Measurements from ENCODE around the gene IMMP2L.
"Not testable (repeated sequence)": the region's sequence is repeated elsewhere in the genome, so short reads cannot be mapped to it uniquely, and the experiment has no call there.

Gene IMMP2L

GRCh38 chr7:111255576-111255975 lies 306.7 kb downstream of the IMMP2L start:
- no peaks in the 10 kb centered on the region for H3K27me3 ChIP-seq (ENCODE audit: low read length)
- no peak for TF ChIP-seq CTCF (IDR thresholded peaks at IDR 0.05; ENCODE audit: insufficient read depth, low read length, poor library complexity, severe bottlenecking)
- TF ChIP-seq EZH2phosphoT487 (conservative IDR thresholded peaks at IDR 0.05; ENCODE audit: low read length): no peak
- no peaks in the 10 kb centered on the region for H3K9me3 ChIP-seq (ENCODE audit: insufficient read depth, low read length)
- no peak overlapping the region for H3K4me3 ChIP-seq (ENCODE audit: insufficient read depth, low read length, poor library complexity, severe bottlenecking)
- H3F3A ChIP-seq (ENCODE audit: insufficient read depth): no peaks in the 10 kb centered on the region
- H3K9me2 ChIP-seq (replicated peaks; ENCODE audit: insufficient read depth, low read length): no peaks in the 10 kb centered on the region
- H4K20me1 ChIP-seq (ENCODE audit: low read depth, low read length): no peaks in the 10 kb centered on the region
- no peak overlapping the region for H3K27ac ChIP-seq (ENCODE audit: low read depth, low read length)
- H3K79me2 ChIP-seq (ENCODE audit: insufficient read depth, low read length): no peaks in the 10 kb centered on the region
- no peaks in the 10 kb centered on the region for H3K36me3 ChIP-seq (ENCODE audit: low read length)
- H3K4me2 ChIP-seq (ENCODE audit: low read depth, low read length, poor library complexity, severe bottlenecking): no peak overlapping the region
- no peak overlapping the region for H2AFZ ChIP-seq (ENCODE audit: low read depth, low read length, severe bottlenecking)
- no peak overlapping the region for H3K9ac ChIP-seq (ENCODE audit: low read length)

GRCh38 chr7:111251365-111251764 lies 310.9 kb downstream of the IMMP2L start:
- H3K9me2 ChIP-seq (replicated peaks; ENCODE audit: insufficient read depth, low read length): not testable (repeated sequence)

GRCh38 chr7:111249807-111250206 lies 312.5 kb downstream of the IMMP2L start:
- not testable (repeated sequence) for H3F3A ChIP-seq (ENCODE audit: insufficient read depth)

More at GRCh38 chr7:111251365-111251764, 310.9 kb downstream of the IMMP2L start:
- not testable (repeated sequence) for H3K9me3 ChIP-seq (ENCODE audit: insufficient read depth, low read length); H3F3A ChIP-seq (ENCODE audit: insufficient read depth); H3K79me2 ChIP-seq (ENCODE audit: insufficient read depth, low read length); H4K20me1 ChIP-seq (ENCODE audit: low read depth, low read length); H3K27ac ChIP-seq (ENCODE audit: low read depth, low read length); H3K36me3 ChIP-seq (ENCODE audit: low read length); H3K9ac ChIP-seq (ENCODE audit: low read length); H3K4me2 ChIP-seq (ENCODE audit: low read depth, low read length, poor library complexity, severe bottlenecking); H3K27me3 ChIP-seq (ENCODE audit: low read length); H2AFZ ChIP-seq (ENCODE audit: low read depth, low read length, severe bottlenecking); H3K4me3 ChIP-seq (ENCODE audit: insufficient read depth, low read length, poor library complexity, severe bottlenecking)

GRCh38 chr7:111242141-111242755 lies 320.0 kb downstream of the IMMP2L start:
- TF ChIP-seq CTCF (IDR thresholded peaks at IDR 0.05; ENCODE audit: insufficient read depth, low read length, poor library complexity, severe bottlenecking): no peak
- no peak for TF ChIP-seq EZH2phosphoT487 (conservative IDR thresholded peaks at IDR 0.05; ENCODE audit: low read length)
- no peak overlapping the region for H3K4me3 ChIP-seq (ENCODE audit: insufficient read depth, low read length, poor library complexity, severe bottlenecking)
- no peaks in the 10 kb centered on the region for H3K9me2 ChIP-seq (replicated peaks; ENCODE audit: insufficient read depth, low read length)
- no peak overlapping the region for H3K4me2 ChIP-seq (ENCODE audit: low read depth, low read length, poor library complexity, severe bottlenecking)
- no peaks in the 10 kb centered on the region for H4K20me1 ChIP-seq (ENCODE audit: low read depth, low read length)
- H3F3A ChIP-seq (ENCODE audit: insufficient read depth): no peaks in the 10 kb centered on the region
- H3K36me3 ChIP-seq (ENCODE audit: low read length): no peaks in the 10 kb centered on the region
- H3K27me3 ChIP-seq (ENCODE audit: low read length): no peaks in the 10 kb centered on the region
- H3K9me3 ChIP-seq (ENCODE audit: insufficient read depth, low read length): no peaks in the 10 kb centered on the region
- H2AFZ ChIP-seq (ENCODE audit: low read depth, low read length, severe bottlenecking): no peak overlapping the region
- no peak overlapping the region for H3K9ac ChIP-seq (ENCODE audit: low read length)
- no peaks in the 10 kb centered on the region for H3K79me2 ChIP-seq (ENCODE audit: insufficient read depth, low read length)
- H3K27ac ChIP-seq (ENCODE audit: low read depth, low read length): no peak overlapping the region

More at GRCh38 chr7:111249807-111250206, 312.5 kb downstream of the IMMP2L start:
- not testable (repeated sequence) for H3K4me3 ChIP-seq (ENCODE audit: insufficient read depth, low read length, poor library complexity, severe bottlenecking); H3K9ac ChIP-seq (ENCODE audit: low read length); H3K79me2 ChIP-seq (ENCODE audit: insufficient read depth, low read length); H3K27ac ChIP-seq (ENCODE audit: low read depth, low read length); H2AFZ ChIP-seq (ENCODE audit: low read depth, low read length, severe bottlenecking); H3K9me2 ChIP-seq (replicated peaks; ENCODE audit: insufficient read depth, low read length); H3K9me3 ChIP-seq (ENCODE audit: insufficient read depth, low read length); H4K20me1 ChIP-seq (ENCODE audit: low read depth, low read length); H3K36me3 ChIP-seq (ENCODE audit: low read length); H3K4me2 ChIP-seq (ENCODE audit: low read depth, low read length, poor library complexity, severe bottlenecking); H3K27me3 ChIP-seq (ENCODE audit: low read length)

All from SU-DHL-6 (cell line).